ENCODE data around the gene LMCD1.

GRCh38 chr3:8556473-8556869, 54.8 kb downstream of the LMCD1 start:
- TF ChIP-seq, protein P1, sequence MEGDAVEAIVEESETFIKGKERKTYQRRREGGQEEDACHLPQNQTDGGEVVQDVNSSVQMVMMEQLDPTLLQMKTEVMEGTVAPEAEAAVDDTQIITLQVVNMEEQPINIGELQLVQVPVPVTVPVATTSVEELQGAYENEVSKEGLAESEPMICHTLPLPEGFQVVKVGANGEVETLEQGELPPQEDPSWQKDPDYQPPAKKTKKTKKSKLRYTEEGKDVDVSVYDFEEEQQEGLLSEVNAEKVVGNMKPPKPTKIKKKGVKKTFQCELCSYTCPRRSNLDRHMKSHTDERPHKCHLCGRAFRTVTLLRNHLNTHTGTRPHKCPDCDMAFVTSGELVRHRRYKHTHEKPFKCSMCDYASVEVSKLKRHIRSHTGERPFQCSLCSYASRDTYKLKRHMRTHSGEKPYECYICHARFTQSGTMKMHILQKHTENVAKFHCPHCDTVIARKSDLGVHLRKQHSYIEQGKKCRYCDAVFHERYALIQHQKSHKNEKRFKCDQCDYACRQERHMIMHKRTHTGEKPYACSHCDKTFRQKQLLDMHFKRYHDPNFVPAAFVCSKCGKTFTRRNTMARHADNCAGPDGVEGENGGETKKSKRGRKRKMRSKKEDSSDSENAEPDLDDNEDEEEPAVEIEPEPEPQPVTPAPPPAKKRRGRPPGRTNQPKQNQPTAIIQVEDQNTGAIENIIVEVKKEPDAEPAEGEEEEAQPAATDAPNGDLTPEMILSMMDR (conservative IDR thresholded peaks at IDR 0.05 in 1 of 2, IDR thresholded peaks at IDR 0.05 in 1 of 2; ENCODE audit: low read depth in 1 of 2, low read length in 2 of 2) = no peak
- TF ChIP-seq EZH2 (IDR thresholded peaks at IDR 0.05; ENCODE audit: low read length, missing control alignments) = no peak
